Caco-2 (cell line): Measurements from ENCODE around the gene GALNT18. TPM values are rescaled to one million over a fixed set of nuclear protein-coding genes. Genes with fewer than 3 reads are reported as not detected.

Experiments used
- BruUV-seq: library from RNA; stranded (reverse); fragments of 400-500 nt; replicated peaks from 2 replicates; lab custom pipeline; 2021; lab: Mats Ljungman, UMichigan
- CTCF ChIA-PET: fragments of 300-600 bp; sonication (Branson Sonifier 250); formaldehyde crosslinking; loops from one replicate; lab custom pipeline; 2022; ENCODE audit warnings: antibody characterized with exemption; lab: Charles Lee
- POLR2A ChIA-PET: fragments of 300-600 bp; sonication (Branson Sonifier 250); formaldehyde crosslinking; loops from one replicate; lab custom pipeline; 2022; ENCODE audit warnings: antibody characterized with exemption; lab: Charles Lee
- DNase-seq, 2 experiments: peaks; one replicate each; pipeline versions ENCODE4 v3.0.0 to v3.0.0-alpha.2; 2020 to 2022
- H3K27me3 ChIP-seq: replicated peaks from 2 replicates; pipeline ENCODE4 v1.6.0; 2011; ENCODE audit warnings: low read length; ENCODE audit not compliant: control insufficient read depth, insufficient read depth
- H3K36me3 ChIP-seq: 2 replicates; pipeline ENCODE4 v1.5.1; 2011; ENCODE audit warnings: low read length; ENCODE audit not compliant: control insufficient read depth, insufficient read depth
- H3K4me1 ChIP-seq: fragments of 250-450 bp; sonication (Bioruptor Pico); 2 replicates; pipeline ENCODE4 v1.5.1; 2020; ENCODE audit warnings: mild to moderate bottlenecking
- H3K4me3 ChIP-seq: 2 replicates; pipeline ENCODE4 v1.5.1; 2011; ENCODE audit warnings: low read depth, mild to moderate bottlenecking, control low read depth, low read length
- H3K9me3 ChIP-seq: fragments of 250-450 bp; sonication (Bioruptor Pico); 2 replicates; pipeline ENCODE4 v1.5.1; 2020; ENCODE audit warnings: mild to moderate bottlenecking, moderate library complexity
- H3K27ac Mint-ChIP-seq: one replicate; pipeline ENCODE4 v1.8.0; 2022; ENCODE audit warnings: mixed read lengths; ENCODE audit not compliant: unreplicated experiment
- H3K27me3 Mint-ChIP-seq: one replicate; pipeline ENCODE4 v1.8.0; 2022; ENCODE audit warnings: mixed read lengths; ENCODE audit not compliant: insufficient read depth, unreplicated experiment
- H3K36me3 Mint-ChIP-seq: one replicate; pipeline ENCODE4 v1.8.0; 2022; ENCODE audit warnings: mild to moderate bottlenecking, mixed read lengths; ENCODE audit not compliant: insufficient read depth, unreplicated experiment
- H3K4me1 Mint-ChIP-seq: one replicate; pipeline ENCODE4 v1.8.0; 2022; ENCODE audit warnings: low read depth, mixed read lengths; ENCODE audit not compliant: unreplicated experiment
- H3K4me3 Mint-ChIP-seq: one replicate; pipeline ENCODE4 v1.8.0; 2022; ENCODE audit warnings: mild to moderate bottlenecking, moderate library complexity, mixed read lengths; ENCODE audit not compliant: unreplicated experiment
- H3K9me3 Mint-ChIP-seq: one replicate; pipeline ENCODE4 v1.8.0; 2022; ENCODE audit warnings: mixed read lengths; ENCODE audit not compliant: unreplicated experiment
- intact Hi-C: fragments of 100-400 bp; cut with micrococcal nuclease; formaldehyde crosslinking; loops from one replicate; pipeline ENCODE4 v1.10.0; 2022; ENCODE audit not compliant: unreplicated experiment
- total RNA-seq: library from RNA; stranded (reverse); gene quantifications from 2 replicates; pipeline ENCODE4 v1.2.3, GENCODE V29; 2022
- TF ChIP-seq, protein P1 (sequence below), 2 experiments: fragments of 200-600 bp in 1 of 2; IDR thresholded peaks; 1 replicate in 1 of 2; 2 replicates in 1 of 2; pipeline versions ENCODE4 v1.5.1 to v1.8.0; 2011 to 2022; ENCODE audit warnings: antibody characterized with exemption in 1 of 2, control low read depth in 1 of 2, inconsistent platforms in 1 of 2, low read depth in 1 of 2, low read length in 1 of 2, mild to moderate bottlenecking in 1 of 2, moderate library complexity in 1 of 2; ENCODE audit not compliant: insufficient read depth in 1 of 2, severe bottlenecking in 1 of 2, unreplicated experiment in 1 of 2

Gene GALNT18
- total RNA-seq, 1 experiment from 2014 or later, result 0.43 TPM

DNA sequence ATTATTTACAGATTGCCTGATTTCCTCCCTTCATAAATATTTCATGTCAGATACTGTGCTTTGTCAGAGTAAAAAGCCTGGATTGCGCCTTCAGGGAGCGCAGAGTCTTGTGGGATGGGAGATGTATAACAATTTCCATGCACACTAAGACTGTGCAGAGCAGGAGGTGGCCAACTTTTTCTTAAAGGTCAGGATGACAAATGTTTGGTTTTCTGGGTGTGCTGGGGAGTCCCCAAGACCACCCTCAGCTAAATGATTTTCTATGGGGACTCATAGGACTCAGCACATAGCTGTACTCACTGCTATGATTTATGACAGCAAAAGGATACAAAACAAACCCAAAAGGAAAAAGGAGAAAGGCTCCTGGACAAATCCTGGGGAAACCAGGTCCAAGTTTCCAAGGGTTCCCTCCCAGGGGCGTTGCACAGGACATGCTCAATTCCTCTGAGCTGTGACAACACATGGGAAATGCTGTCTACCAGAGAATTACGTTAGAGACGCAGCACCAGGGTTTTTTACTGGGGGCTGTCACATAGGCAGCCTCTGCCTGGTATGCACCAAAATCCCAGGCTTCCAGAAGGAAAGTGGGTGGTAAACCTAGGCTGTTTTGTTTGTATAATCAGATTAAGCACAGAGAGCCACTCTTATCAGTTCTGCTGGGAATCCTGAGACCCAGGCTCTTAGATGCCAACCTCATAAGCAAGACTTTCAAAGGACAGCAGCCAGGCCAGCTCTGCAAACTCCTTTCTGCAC is 327.8 kb downstream of the GALNT18 start:
- no peak for DNase-seq
- Histone ChIP-seq H3K4me1 (no peaks in the 10 kb centered on the region), H3K36me3 (no peaks in the 10 kb centered on the region), H3K9me3 (no peaks in the 10 kb centered on the region), H3K4me3 (no peak overlapping the region), H3K27me3 (0 out of 2 replicates have a peak, but pooled peaks cover 1% of the 10 kb centered on the region)
- Mint-ChIP-seq H3K4me3 (no peak overlapping the region), H3K4me1 (no peaks in the 10 kb centered on the region), H3K9me3 (no peaks in the 10 kb centered on the region), H3K36me3 (no peaks in the 10 kb centered on the region), H3K27ac (no peak overlapping the region), H3K27me3 (peaks cover 8% of the 10 kb centered on the region)
- BruUV-seq, result no TSS peak
- intact Hi-C loops, result no loop called here
- ChIA-PET CTCF (no interaction called here), POLR2A (no interaction called here)
- TF ChIP-seq, protein P1, sequence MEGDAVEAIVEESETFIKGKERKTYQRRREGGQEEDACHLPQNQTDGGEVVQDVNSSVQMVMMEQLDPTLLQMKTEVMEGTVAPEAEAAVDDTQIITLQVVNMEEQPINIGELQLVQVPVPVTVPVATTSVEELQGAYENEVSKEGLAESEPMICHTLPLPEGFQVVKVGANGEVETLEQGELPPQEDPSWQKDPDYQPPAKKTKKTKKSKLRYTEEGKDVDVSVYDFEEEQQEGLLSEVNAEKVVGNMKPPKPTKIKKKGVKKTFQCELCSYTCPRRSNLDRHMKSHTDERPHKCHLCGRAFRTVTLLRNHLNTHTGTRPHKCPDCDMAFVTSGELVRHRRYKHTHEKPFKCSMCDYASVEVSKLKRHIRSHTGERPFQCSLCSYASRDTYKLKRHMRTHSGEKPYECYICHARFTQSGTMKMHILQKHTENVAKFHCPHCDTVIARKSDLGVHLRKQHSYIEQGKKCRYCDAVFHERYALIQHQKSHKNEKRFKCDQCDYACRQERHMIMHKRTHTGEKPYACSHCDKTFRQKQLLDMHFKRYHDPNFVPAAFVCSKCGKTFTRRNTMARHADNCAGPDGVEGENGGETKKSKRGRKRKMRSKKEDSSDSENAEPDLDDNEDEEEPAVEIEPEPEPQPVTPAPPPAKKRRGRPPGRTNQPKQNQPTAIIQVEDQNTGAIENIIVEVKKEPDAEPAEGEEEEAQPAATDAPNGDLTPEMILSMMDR (IDR thresholded peaks at IDR 0.05; ENCODE audit: insufficient read depth in 1 of 2, low read depth in 1 of 2, low read length in 1 of 2, severe bottlenecking in 1 of 2, unreplicated experiment in 1 of 2), result no peak

- Histone ChIP-seq H3K4me1 (no peaks in the 10 kb centered on the region), H3K36me3 (no peaks in the 10 kb centered on the region), H3K4me3 (no peak overlapping the region), H3K9me3 (no peaks in the 10 kb centered on the region), H3K27me3 (no peaks in the 10 kb centered on the region)
- intact Hi-C loops, result no loop called here
- no peaks in the 10 kb centered on the region for H3K4me1 Mint-ChIP-seq
- H3K9me3 Mint-ChIP-seq, result no peaks in the 10 kb centered on the region
- ChIA-PET CTCF (no interaction called here), POLR2A (no interaction called here)
- no TSS peak for BruUV-seq
- H3K36me3 Mint-ChIP-seq, result no peaks in the 10 kb centered on the region
- no peak for DNase-seq
- peaks cover 10% of the 10 kb centered on the region for H3K27me3 Mint-ChIP-seq
- H3K4me3 Mint-ChIP-seq, result no peak overlapping the region
- TF ChIP-seq, protein P1 (IDR thresholded peaks at IDR 0.05; ENCODE audit: insufficient read depth in 1 of 2, low read depth in 1 of 2, low read length in 1 of 2, severe bottlenecking in 1 of 2, unreplicated experiment in 1 of 2), result no peak
- no peak overlapping the region for H3K27ac Mint-ChIP-seq
Measured at GRCh38 chr11:11292839-11293238, 329.0 kb downstream of the GALNT18 start.

DNA sequence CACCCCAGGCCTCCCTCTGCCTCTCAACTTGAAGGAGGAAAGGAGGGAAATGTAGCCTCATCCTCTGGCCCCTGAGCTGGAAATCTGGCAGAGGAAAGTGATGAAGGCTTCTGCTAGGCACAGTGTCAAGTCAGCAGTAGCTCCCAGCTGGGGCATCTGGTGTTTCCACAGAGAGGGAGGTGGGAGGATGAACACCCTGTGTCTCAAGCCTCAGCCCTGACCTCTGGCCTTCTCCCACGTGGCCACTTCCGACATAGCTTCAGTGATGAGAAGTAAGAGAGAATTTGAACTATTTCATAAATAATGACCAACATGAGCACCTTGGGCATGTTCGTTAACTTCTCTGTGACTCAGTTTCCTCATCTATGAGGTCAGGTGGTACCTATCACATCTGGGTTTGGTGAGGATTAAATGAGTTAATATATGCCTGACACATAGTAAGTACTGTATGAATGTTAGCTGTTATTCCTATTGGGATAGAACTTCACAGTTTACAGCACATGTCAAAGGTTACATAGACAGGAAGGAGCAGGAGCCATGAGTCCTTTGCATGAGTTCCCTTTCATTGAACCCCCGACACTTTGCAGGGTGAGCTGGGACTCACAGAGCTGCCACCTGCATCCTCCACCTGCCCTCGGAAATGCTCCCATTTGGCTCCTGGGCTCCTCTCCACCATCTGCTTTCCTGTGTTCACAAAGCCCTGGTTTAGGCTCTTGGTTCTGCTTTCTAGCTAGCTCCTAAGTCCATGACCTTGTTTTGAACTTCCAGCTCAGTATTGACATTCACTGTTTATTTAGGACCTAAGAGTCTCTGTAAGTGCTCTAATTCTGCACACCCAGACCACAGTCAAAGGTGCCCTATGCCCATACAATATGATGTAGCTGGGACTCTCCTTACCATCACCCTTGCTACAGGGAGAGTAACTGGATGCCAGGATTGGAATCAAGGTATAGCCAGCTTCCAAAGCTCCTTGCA is 330.5 kb downstream of the GALNT18 start:
- Histone ChIP-seq H3K4me3 (no peak overlapping the region), H3K9me3 (no peaks in the 10 kb centered on the region), H3K27me3 (no peaks in the 10 kb centered on the region), H3K4me1 (no peaks in the 10 kb centered on the region), H3K36me3 (no peaks in the 10 kb centered on the region)
- Mint-ChIP-seq H3K4me1 (no peaks in the 10 kb centered on the region), H3K36me3 (no peaks in the 10 kb centered on the region), H3K9me3 (no peaks in the 10 kb centered on the region), H3K27ac (no peak overlapping the region), H3K4me3 (no peak overlapping the region), H3K27me3 (peaks cover 9% of the 10 kb centered on the region)
- CTCF ChIA-PET, result no interaction called here
- no peak for DNase-seq
- no TSS peak for BruUV-seq
- POLR2A ChIA-PET, result no interaction called here
- intact Hi-C loops, result no loop called here
- TF ChIP-seq, protein P1 (IDR thresholded peaks at IDR 0.05; ENCODE audit: insufficient read depth in 1 of 2, low read depth in 1 of 2, low read length in 1 of 2, severe bottlenecking in 1 of 2, unreplicated experiment in 1 of 2), result no peak
